AG09309 (cell line): Measurements from ENCODE around the gene SLC25A21.

Experiments used
- DNase-seq: peaks from one replicate; pipeline ENCODE4 v3.0.0-alpha.2; 2010; ENCODE audit warnings: low read depth
- H3K4me3 ChIP-seq: 2 replicates; pipeline ENCODE4 v1.5.1; 2011; ENCODE audit warnings: mild to moderate bottlenecking, low read depth, low read length, moderate library complexity; ENCODE audit not compliant: control insufficient read depth
- CTCF ChIP-seq: IDR thresholded peaks from 2 replicates; pipeline ENCODE4 v1.5.1; 2011; ENCODE audit warnings: mild to moderate bottlenecking, low read depth, low read length, inconsistent platforms; ENCODE audit not compliant: insufficient read depth, control insufficient read depth; ENCODE audit errors: missing control alignments

SLC25A21 gene

GRCh38 chr14:37116933-37117849, 55.2 kb downstream of the SLC25A21 start:
- TF ChIP-seq CTCF: peak; percentile 67
- DNase-seq: peak; percentile 31
- no peak overlapping the region for H3K4me3 ChIP-seq

DNA sequence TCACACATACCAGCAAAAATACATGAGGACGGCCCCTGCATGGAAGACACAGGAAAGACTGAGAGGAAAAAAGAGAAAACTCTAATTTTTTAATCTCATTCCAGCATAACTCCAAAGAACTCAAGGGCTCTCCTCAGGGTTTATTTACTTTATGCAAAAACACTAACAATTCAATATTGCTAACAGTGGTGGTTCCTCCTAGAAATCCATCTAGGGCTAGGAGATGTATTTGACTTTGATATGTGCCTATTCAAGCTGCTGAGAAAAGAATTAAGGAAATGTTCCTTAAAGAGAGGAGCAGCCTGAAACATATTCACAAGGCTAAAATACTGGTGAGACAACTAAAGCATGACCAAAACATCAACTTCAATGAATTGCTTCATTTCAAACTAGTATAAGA, 57.0 kb downstream of the SLC25A21 start:
- H3K4me3 ChIP-seq: no peak overlapping the region
- no peak for TF ChIP-seq CTCF
- no peak for DNase-seq

DNA sequence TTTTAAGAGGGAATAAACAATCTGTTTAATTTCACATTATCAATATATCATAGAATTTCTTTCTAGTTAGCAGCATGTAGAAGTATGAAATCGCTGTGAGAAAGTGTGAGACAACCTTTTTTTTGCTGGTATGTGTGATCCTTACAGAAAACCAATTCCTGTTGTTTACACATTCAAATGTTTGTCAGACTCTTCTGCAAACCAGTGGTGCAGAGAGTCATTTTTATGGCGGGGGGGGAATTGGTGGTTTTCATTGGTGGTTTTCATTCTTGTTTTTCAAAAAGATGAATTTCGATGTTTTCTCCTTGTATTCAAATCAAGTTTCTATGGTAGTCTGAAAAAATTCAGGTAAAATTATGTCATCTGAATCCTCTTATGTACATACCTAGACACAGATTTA, 57.8 kb downstream of the SLC25A21 start:
- no peak for TF ChIP-seq CTCF
- no peak for DNase-seq
- H3K4me3 ChIP-seq: no peak overlapping the region

- no peak for DNase-seq
- TF ChIP-seq CTCF: no peak
- H3K4me3 ChIP-seq: no peak overlapping the region
These were observed 58.4 kb downstream of the SLC25A21 start for GRCh38 chr14:37114002-37114401.

GRCh38 chr14:37098132-37098531, 74.3 kb downstream of the SLC25A21 start:
- no peak for TF ChIP-seq CTCF
- no peak overlapping the region for H3K4me3 ChIP-seq
- no peak for DNase-seq

GRCh38 chr14:37094502-37094901, 77.9 kb downstream of the SLC25A21 start:
- no peak for TF ChIP-seq CTCF
- no peak for DNase-seq
- no peak overlapping the region for H3K4me3 ChIP-seq
